ENCODE data around the gene CANX. TPM values are rescaled to one million over a fixed set of nuclear protein-coding genes. Genes with fewer than 3 reads are reported as not detected.
A peak's percentile ranks its signal among the peaks of the same experiment; 100 is the strongest.

Gene CANX
- total and polyA plus RNA-seq, 2 of the 13 experiments (the other 11 are each of a cell fraction or from before 2014, with no cell fraction given): 477 to 680 TPM

GRCh38 chr5:179700401-179700918 lies 1.7 kb downstream of the CANX start (continued):
- 0 out of 2 replicates have a peak, but pooled peaks have one; percentile 13 for TF ChIP-seq ARNT2 (CRISPR knock-in tag; IDR thresholded peaks at IDR 0.05; ENCODE audit: low read depth)
- peak; percentile 47; the same call in 1 of the 2 replicates for TF ChIP-seq ARID4A (CRISPR knock-in tag; IDR thresholded peaks at IDR 0.05; ENCODE audit: borderline replicate concordance)
- TF ChIP-seq HOXD1 (CRISPR knock-in tag; IDR thresholded peaks at IDR 0.05): no peak
- TF ChIP-seq AHR (CRISPR knock-in tag; IDR thresholded peaks at IDR 0.05): no peak
- TF ChIP-seq ZNF572 (CRISPR knock-in tag; IDR thresholded peaks at IDR 0.05): no peak
- TF ChIP-seq ARNT (IDR thresholded peaks at IDR 0.05): no peak
- TF ChIP-seq NR2F6 (IDR thresholded peaks at IDR 0.05): no peak
- peak; percentile 42; the same call in 1 of the 2 replicates for TF ChIP-seq NR2F6 (CRISPR knock-in tag; IDR thresholded peaks at IDR 0.05)
- TF ChIP-seq ZGPAT (CRISPR knock-in tag; IDR thresholded peaks at IDR 0.05): peak; percentile 23; the same call in 1 of the 2 replicates
- no peak for TF ChIP-seq MXD3 (CRISPR knock-in tag; IDR thresholded peaks at IDR 0.05)
- 0 out of 2 replicates have a peak, but pooled peaks have one; percentile 54 for TF ChIP-seq ZBTB43 (CRISPR knock-in tag; conservative IDR thresholded peaks at IDR 0.05)
- TF ChIP-seq TGIF2 (CRISPR knock-in tag; IDR thresholded peaks at IDR 0.05): peak; percentile 49; the same call in 1 of the 2 replicates
- TF ChIP-seq KLF15 (CRISPR knock-in tag; IDR thresholded peaks at IDR 0.05; ENCODE audit: borderline replicate concordance): no peak
- TF ChIP-seq ZNF101 (CRISPR knock-in tag; IDR thresholded peaks at IDR 0.05; ENCODE audit: borderline replicate concordance, low read depth): no peak
- TF ChIP-seq MLXIP (CRISPR knock-in tag; IDR thresholded peaks at IDR 0.05; ENCODE audit: borderline replicate concordance): no peak
- no peak for TF ChIP-seq NFYC (CRISPR knock-in tag; IDR thresholded peaks at IDR 0.05)
- TF ChIP-seq ZNF432 (CRISPR knock-in tag; IDR thresholded peaks at IDR 0.05; ENCODE audit: borderline replicate concordance): no peak
- no peak for TF ChIP-seq ZNF878 (CRISPR knock-in tag; IDR thresholded peaks at IDR 0.05)
- TF ChIP-seq E2F1 (CRISPR knock-in tag; IDR thresholded peaks at IDR 0.05): no peak

Measured in HepG2 (cell line).